BE2C (cell line): ENCODE results near the gene MYO5A.

Experiments used
- DNase-seq: peaks from one replicate; pipeline ENCODE4 v3.0.0-alpha.2; 2020
- H3K27me3 ChIP-seq: fragments of 250-450 bp; sonication (Bioruptor Pico); 2 replicates; pipeline ENCODE4 v1.5.1; 2020; ENCODE audit warnings: mild to moderate bottlenecking
- H3K36me3 ChIP-seq: fragments of 250-450 bp; sonication (Bioruptor Pico); 2 replicates; pipeline ENCODE4 v1.5.1; 2020; ENCODE audit warnings: mild to moderate bottlenecking
- H3K4me1 ChIP-seq: fragments of 250-450 bp; sonication (Bioruptor Pico); 2 replicates; pipeline ENCODE4 v1.5.1; 2020
- H3K4me3 ChIP-seq: 2 replicates; pipeline ENCODE4 v1.5.1; 2011; ENCODE audit warnings: low read depth, low read length
- H3K9me3 ChIP-seq: fragments of 250-450 bp; sonication (Bioruptor Pico); 2 replicates; pipeline ENCODE4 v1.5.1; 2020
- TF ChIP-seq, protein P1 (sequence below): IDR thresholded peaks from 2 replicates; pipeline ENCODE4 v1.5.1; 2012; ENCODE audit warnings: mild to moderate bottlenecking, low read depth, low read length

The MYO5A gene

GRCh38 chr15:52317022-52317421, 211.7 kb downstream of the MYO5A start:
- Histone ChIP-seq H3K36me3 (no peaks in the 10 kb centered on the region; the same call in 1 of the 2 replicates), H3K4me1 (no peaks in the 10 kb centered on the region), H3K9me3 (no peaks in the 10 kb centered on the region), H3K27me3 (no peaks in the 10 kb centered on the region), H3K4me3 (no peak overlapping the region)
- no peak for DNase-seq
- TF ChIP-seq, protein P1, sequence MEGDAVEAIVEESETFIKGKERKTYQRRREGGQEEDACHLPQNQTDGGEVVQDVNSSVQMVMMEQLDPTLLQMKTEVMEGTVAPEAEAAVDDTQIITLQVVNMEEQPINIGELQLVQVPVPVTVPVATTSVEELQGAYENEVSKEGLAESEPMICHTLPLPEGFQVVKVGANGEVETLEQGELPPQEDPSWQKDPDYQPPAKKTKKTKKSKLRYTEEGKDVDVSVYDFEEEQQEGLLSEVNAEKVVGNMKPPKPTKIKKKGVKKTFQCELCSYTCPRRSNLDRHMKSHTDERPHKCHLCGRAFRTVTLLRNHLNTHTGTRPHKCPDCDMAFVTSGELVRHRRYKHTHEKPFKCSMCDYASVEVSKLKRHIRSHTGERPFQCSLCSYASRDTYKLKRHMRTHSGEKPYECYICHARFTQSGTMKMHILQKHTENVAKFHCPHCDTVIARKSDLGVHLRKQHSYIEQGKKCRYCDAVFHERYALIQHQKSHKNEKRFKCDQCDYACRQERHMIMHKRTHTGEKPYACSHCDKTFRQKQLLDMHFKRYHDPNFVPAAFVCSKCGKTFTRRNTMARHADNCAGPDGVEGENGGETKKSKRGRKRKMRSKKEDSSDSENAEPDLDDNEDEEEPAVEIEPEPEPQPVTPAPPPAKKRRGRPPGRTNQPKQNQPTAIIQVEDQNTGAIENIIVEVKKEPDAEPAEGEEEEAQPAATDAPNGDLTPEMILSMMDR, result no peak

GRCh38 chr15:52309154-52309548, 219.5 kb downstream of the MYO5A start:
- DNase-seq, result no peak
- Histone ChIP-seq H3K27me3 (no peaks in the 10 kb centered on the region), H3K4me3 (no peak overlapping the region), H3K36me3 (no peaks in the 10 kb centered on the region), H3K9me3 (no peaks in the 10 kb centered on the region), H3K4me1 (no peaks in the 10 kb centered on the region)
- TF ChIP-seq, protein P1, result no peak

GRCh38 chr15:52308446-52309153, 220.1 kb downstream of the MYO5A start:
- H3K36me3 ChIP-seq, result no peaks in the 10 kb centered on the region

DNA sequence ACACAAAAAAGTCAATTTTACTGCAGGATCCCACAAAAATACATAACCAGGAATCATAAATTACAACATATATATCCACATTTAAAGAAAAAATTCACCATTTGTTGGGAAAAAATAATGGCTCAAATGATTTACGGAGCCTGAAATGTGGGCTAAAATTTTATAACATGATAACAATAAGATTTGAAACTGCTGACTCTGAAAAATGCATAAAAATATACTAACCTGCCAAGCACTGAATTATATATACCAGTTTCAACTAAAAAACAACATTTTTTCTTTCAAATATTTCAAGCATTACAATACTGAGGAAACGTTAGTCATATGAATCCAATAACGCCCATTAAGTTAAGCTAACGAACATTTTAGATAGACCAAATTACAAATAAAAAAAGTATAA, 220.8 kb downstream of the MYO5A start:
- no peak for DNase-seq
- TF ChIP-seq, protein P1, result no peak
- H3K4me3 ChIP-seq, result no peak overlapping the region
- H3K9me3 ChIP-seq, result no peaks in the 10 kb centered on the region
- no peaks in the 10 kb centered on the region for H3K27me3 ChIP-seq
- H3K4me1 ChIP-seq, result no peaks in the 10 kb centered on the region
- no peaks in the 10 kb centered on the region for H3K36me3 ChIP-seq

More at GRCh38 chr15:52308446-52309153, 220.1 kb downstream of the MYO5A start:
- H3K4me3 ChIP-seq, result no peak overlapping the region
- no peaks in the 10 kb centered on the region for H3K4me1 ChIP-seq
- DNase-seq, result no peak
- no peaks in the 10 kb centered on the region for H3K27me3 ChIP-seq
- TF ChIP-seq, protein P1, result no peak
- no peaks in the 10 kb centered on the region for H3K9me3 ChIP-seq

DNA sequence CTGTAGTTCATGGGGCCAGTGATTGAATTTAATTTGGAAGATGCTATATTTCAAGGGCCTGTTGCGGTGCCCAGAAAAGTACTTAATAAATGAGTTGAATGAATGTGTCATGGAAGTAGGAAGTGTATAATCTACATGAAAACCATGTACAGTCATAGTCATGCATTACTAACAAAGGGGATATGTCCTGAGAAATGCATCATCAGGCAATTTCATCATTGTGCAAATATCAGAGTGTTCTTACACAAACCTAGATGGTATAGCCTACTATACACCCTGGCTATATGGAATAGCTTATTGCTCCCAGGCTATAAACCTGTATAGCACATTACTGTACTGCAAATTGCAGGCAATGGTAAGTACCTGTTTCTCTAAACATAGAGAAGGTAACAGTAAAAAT, 222.4 kb downstream of the MYO5A start:
- no peak overlapping the region for H3K4me3 ChIP-seq
- H3K9me3 ChIP-seq, result no peaks in the 10 kb centered on the region
- no peak for DNase-seq
- TF ChIP-seq, protein P1, result no peak
- no peaks in the 10 kb centered on the region for H3K36me3 ChIP-seq
- H3K27me3 ChIP-seq, result no peaks in the 10 kb centered on the region
- H3K4me1 ChIP-seq, result no peaks in the 10 kb centered on the region

- Histone ChIP-seq H3K4me3 (no peak overlapping the region), H3K27me3 (peaks cover 4% of the 10 kb centered on the region; the same call in 1 of the 2 replicates), H3K36me3 (no peaks in the 10 kb centered on the region), H3K4me1 (no peaks in the 10 kb centered on the region), H3K9me3 (no peaks in the 10 kb centered on the region)
- TF ChIP-seq, protein P1, result no peak
- DNase-seq, result no peak
These were observed 225.4 kb downstream of the MYO5A start for GRCh38 chr15:52303093-52303772.
